BJ (cell line): ENCODE measurements around the gene CCDC192. TPM values are rescaled to one million over a fixed set of nuclear protein-coding genes. Genes with fewer than 3 reads are reported as not detected.

Experiments
- CTCF ChIA-PET: fragments of 350-600 bp; formaldehyde crosslinking; extraction: SDS; loops from one replicate; lab custom pipeline; 2021; ENCODE audit warnings: antibody characterized with exemption, inconsistent platforms; lab: Yijun Ruan, JAX
- POLR2A ChIA-PET: fragments of 300-600 bp; sonication (Branson Sonifier 250); formaldehyde crosslinking; extraction: SDS; loops from one replicate; lab custom pipeline; 2021; ENCODE audit warnings: antibody characterized with exemption; lab: Charles Lee
- DNase-seq: peaks from one replicate; pipeline ENCODE4 v3.0.0-alpha.2; 2011; ENCODE audit warnings: low read depth
- H3K27me3 ChIP-seq: 2 replicates; pipeline ENCODE4 v1.6.0; 2011; ENCODE audit warnings: low read length; ENCODE audit not compliant: control insufficient read depth, insufficient read depth
- H3K36me3 ChIP-seq: 2 replicates; pipeline ENCODE4 v1.5.1; 2011; ENCODE audit warnings: low read length; ENCODE audit not compliant: control insufficient read depth, insufficient read depth
- H3K4me3 ChIP-seq: 2 replicates; pipeline ENCODE4 v1.5.1; 2011; ENCODE audit warnings: low read depth, mild to moderate bottlenecking, control low read depth, low read length
- polyA plus RNA-seq: library from polyadenylated mRNA; depleted of rRNA; stranded (reverse); fragments of >200 nt; gene quantifications from 2 replicates; pipeline ENCODE4 v1.2.3, GENCODE V29; 2011
- TF ChIP-seq, protein P1 (sequence below): IDR thresholded peaks from 2 replicates; pipeline ENCODE4 v1.5.1; 2011; ENCODE audit warnings: low read depth, mild to moderate bottlenecking, control low read depth, inconsistent platforms, low read length, moderate library complexity; ENCODE audit not compliant: insufficient read depth

CCDC192 gene
- polyA plus RNA-seq, 1 experiment = not detected

DNA sequence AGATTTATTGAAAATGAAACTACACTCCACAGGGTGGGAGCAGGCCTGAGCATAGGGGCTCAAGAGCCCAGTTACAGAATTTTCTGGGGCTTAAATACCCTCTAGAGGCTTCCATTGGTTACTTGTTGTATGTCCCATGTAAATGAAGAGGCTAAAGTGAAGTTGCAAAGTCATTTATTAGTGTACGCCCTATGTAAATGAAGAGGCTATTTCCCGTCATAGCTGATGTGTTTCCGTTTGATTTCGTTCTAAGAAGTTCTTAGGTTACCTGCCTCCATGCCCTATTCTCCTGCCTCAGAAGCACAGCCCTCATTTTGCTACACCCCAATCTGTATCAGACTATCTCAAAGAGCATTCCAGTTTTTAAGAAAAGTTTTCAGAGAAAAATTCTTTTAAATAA lies 273.3 kb downstream of the CCDC192 start:
- no peak for DNase-seq
- Histone ChIP-seq H3K27me3 (no peaks in the 10 kb centered on the region), H3K4me3 (no peak overlapping the region), H3K36me3 (no peaks in the 10 kb centered on the region)
- ChIA-PET POLR2A (no interaction called here), CTCF (no interaction called here)
- TF ChIP-seq, protein P1, sequence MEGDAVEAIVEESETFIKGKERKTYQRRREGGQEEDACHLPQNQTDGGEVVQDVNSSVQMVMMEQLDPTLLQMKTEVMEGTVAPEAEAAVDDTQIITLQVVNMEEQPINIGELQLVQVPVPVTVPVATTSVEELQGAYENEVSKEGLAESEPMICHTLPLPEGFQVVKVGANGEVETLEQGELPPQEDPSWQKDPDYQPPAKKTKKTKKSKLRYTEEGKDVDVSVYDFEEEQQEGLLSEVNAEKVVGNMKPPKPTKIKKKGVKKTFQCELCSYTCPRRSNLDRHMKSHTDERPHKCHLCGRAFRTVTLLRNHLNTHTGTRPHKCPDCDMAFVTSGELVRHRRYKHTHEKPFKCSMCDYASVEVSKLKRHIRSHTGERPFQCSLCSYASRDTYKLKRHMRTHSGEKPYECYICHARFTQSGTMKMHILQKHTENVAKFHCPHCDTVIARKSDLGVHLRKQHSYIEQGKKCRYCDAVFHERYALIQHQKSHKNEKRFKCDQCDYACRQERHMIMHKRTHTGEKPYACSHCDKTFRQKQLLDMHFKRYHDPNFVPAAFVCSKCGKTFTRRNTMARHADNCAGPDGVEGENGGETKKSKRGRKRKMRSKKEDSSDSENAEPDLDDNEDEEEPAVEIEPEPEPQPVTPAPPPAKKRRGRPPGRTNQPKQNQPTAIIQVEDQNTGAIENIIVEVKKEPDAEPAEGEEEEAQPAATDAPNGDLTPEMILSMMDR = no peak

DNA sequence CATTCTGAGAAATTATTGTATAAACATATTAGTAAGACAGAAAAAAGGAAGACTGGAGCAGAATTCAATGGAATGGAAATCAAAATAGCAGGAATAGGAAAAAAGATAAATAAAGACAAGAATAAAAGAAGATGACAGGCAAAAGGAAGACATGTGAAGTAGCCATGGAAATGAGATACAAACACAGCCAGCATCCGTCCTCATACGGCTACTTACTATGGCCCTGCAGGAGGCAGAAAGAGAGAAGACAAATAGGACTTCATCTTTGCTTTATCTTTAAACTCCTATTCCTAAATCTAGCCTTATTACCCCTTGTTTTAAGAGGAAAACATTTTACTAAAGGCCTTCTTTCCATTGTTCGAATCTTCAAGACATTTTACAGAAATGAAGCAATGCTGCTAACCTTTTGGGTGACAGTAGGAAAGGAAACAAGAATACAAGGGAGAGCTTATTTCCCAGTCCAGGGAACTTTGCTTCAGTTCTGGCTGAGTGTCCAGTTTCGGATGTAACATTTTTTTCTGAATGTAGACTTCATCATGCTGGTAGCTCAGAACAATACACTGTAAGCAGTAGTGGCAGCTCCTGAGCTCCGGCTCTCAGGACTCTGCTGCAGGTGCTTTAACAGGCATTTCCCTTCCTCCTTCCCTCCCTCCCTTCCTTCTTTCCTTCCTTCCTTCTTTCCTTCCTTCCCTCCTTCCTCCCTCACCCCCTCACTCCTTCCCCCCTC lies 274.0 kb downstream of the CCDC192 start:
- ChIA-PET POLR2A (no interaction called here), CTCF (interaction anchor here (0.7 kb wide), 1 partner anchor 8 kb away, joined by 5 read pairs; no protein-coding TSS in a partner anchor)
- TF ChIP-seq, protein P1 = no peak
- no peaks in the 10 kb centered on the region for H3K36me3 ChIP-seq
- DNase-seq = no peak
- H3K4me3 ChIP-seq = no peak overlapping the region
- no peaks in the 10 kb centered on the region for H3K27me3 ChIP-seq

DNA sequence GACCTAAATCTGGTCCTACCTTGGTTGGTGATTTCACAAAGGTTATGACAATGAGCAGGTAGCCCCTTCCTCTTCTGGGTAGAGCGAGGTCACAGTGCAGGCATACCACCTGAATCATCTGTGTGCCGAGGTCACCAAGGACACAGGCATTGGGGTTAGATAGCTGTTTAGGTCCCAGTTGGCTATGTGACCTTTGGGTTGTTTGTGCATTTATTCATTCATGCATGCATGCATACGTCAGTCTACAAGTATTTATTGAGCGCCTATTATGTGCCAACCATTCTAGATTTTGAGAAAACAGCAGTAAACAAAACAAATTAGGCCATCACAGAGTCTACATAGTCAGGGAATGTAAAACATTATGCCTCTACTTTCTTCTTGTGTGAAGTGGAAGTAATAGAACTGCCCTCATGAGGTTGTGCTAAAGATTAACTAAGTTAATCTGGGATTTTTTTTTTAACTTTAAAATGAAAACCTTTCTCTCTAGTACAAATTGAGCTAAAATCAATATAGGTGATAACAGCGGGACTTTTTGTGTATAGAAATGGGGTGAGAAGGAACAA lies 275.6 kb downstream of the CCDC192 start:
- H3K27me3 ChIP-seq = no peaks in the 10 kb centered on the region
- ChIA-PET POLR2A (no interaction called here), CTCF (interaction anchor here (1.0 to 1.1 kb wide), 2 partner anchors 101 to 228 kb away, joined by 3 read pairs; no protein-coding TSS in a partner anchor)
- H3K36me3 ChIP-seq = no peaks in the 10 kb centered on the region
- DNase-seq = no peak
- TF ChIP-seq, protein P1 = no peak
- no peak overlapping the region for H3K4me3 ChIP-seq

DNA sequence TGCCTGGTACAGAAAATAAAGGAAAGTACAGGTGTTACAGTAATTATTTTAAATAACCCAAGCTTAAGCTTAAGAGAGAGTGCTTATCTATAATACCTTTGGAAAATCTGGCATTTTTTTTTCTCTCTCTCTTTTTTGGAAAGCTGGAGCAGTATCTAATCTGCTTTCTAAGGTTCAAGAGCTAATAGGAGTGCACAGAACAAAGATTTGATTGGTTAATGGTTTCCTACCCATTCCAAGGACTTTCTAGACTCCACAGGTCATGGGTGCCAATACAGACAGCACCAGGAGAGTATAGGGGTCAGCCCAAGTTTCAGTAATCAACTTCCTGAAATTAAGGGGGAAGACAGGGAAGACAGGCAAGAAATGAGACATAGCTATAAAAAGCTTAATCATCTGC lies 276.3 kb downstream of the CCDC192 start:
- no peaks in the 10 kb centered on the region for H3K36me3 ChIP-seq
- POLR2A ChIA-PET = no interaction called here
- CTCF ChIA-PET = interaction anchor here (1.1 kb wide), 1 partner anchor 101 kb away, joined by 3 read pairs; no protein-coding TSS in a partner anchor
- H3K27me3 ChIP-seq = no peaks in the 10 kb centered on the region
- no peak overlapping the region for H3K4me3 ChIP-seq
- no peak for DNase-seq
- TF ChIP-seq, protein P1 = no peak

DNA sequence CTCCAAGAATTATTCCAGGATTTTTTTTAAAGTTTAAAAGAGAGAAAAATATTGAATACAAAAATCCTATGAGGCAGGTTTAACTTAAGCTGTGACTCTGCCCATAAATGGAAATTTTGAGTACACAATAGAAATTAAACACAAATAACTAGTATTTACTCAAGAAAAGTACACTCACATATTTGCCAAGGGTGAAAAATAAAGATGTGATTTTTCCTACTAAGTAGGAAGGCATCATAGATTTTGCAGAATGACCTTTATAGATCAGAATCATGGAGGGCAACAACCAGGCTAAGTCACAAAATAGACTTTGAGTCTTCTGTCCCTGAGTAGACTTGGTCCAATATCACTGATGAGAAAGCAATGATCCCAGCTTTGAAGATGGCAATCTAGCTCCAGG lies 277.7 kb downstream of the CCDC192 start:
- POLR2A ChIA-PET = no interaction called here
- CTCF ChIA-PET = interaction anchor here (0.9 kb wide), 1 partner anchor 22 kb away, joined by 5 read pairs; no protein-coding TSS in a partner anchor

More for the DNA sequence above, 277.7 kb downstream of the CCDC192 start:
- DNase-seq = no peak
- Histone ChIP-seq H3K36me3 (no peaks in the 10 kb centered on the region), H3K4me3 (no peak overlapping the region), H3K27me3 (no peaks in the 10 kb centered on the region)
- TF ChIP-seq, protein P1 = no peak
